ENCODE data around the gene TIGD7.

TIGD7 gene

GRCh38 chr16:3305109-3306068 lies at the start of gene TIGD7, which contains the start of gene ZNF75A:
TSS of gene TIGD7 (minus strand) at chr16:3305430. CDS start at chr16:3300614, 4,816 bp downstream.
TSS of gene ZNF75A (plus strand) at chr16:3305497. CDS start at chr16:3308429, 2,932 bp downstream.
- DNase-seq: peak; percentile 91

GRCh38 chr16:3349175-3349574 lies 43.9 kb upstream of the TIGD7 start:
- DNase-seq: no peak

- DNase-seq: no peak
These were observed 43.4 kb upstream of the TIGD7 start for GRCh38 chr16:3348547-3349167.

GRCh38 chr16:3347586-3347985 lies 42.4 kb upstream of the TIGD7 start:
- no peak for DNase-seq

GRCh38 chr16:3346041-3346440 lies 40.8 kb upstream of the TIGD7 start:
- DNase-seq: no peak

GRCh38 chr16:3328643-3329042 lies 23.4 kb upstream of the TIGD7 start:
- DNase-seq: no peak

GRCh38 chr16:3328104-3328503 lies 22.9 kb upstream of the TIGD7 start:
- no peak for DNase-seq

- DNase-seq: no peak
These were observed 22.3 kb upstream of the TIGD7 start for GRCh38 chr16:3327514-3327913.

GRCh38 chr16:3321816-3322215 lies 16.6 kb upstream of the TIGD7 start:
- no peak for DNase-seq

GRCh38 chr16:3317315-3317999 lies 12.2 kb upstream of the TIGD7 start:
- DNase-seq: peak; percentile 3

- DNase-seq: no peak
These were observed 6.3 kb upstream of the TIGD7 start for GRCh38 chr16:3311496-3311895.

GRCh38 chr16:3306078-3306477 lies 848 bp upstream of the TIGD7 start:
- DNase-seq: no peak

GRCh38 chr16:3304370-3304769 lies 860 bp downstream of the TIGD7 start:
- DNase-seq: peak; percentile 27

GRCh38 chr16:3295783-3296182 lies 9.4 kb downstream of the TIGD7 start:
- no peak for DNase-seq

GRCh38 chr16:3295209-3295608 lies 10.0 kb downstream of the TIGD7 start:
- DNase-seq: no peak

- no peak for DNase-seq
These were observed 12.6 kb downstream of the TIGD7 start for GRCh38 chr16:3292604-3293003.

GRCh38 chr16:3289998-3290673 lies 15.1 kb downstream of the TIGD7 start:
- no peak for DNase-seq

GRCh38 chr16:3285131-3285530 lies 20.1 kb downstream of the TIGD7 start:
- DNase-seq: no peak

GRCh38 chr16:3283543-3284447 lies 21.4 kb downstream of the TIGD7 start:
- peak; percentile 40 for DNase-seq

GRCh38 chr16:3282730-3283542 lies 22.3 kb downstream of the TIGD7 start, which contains the start of gene ZNF263:
TSS of gene ZNF263 (plus strand) at chr16:3283491. CDS start at chr16:3283819, 328 bp downstream.
- DNase-seq: peak; percentile 99
